ENCODE measurements around the gene HDAC7. TPM values are rescaled to one million over a fixed set of nuclear protein-coding genes. Genes with fewer than 3 reads are reported as not detected.

The HDAC7 gene
- total and polyA plus RNA-seq, 7 donors: 11.0 to 27.8 (median 22.2) TPM

- Histone ChIP-seq H3K4me1 (peaks cover 8% of the 10 kb centered on the region), H3K27me3 (ENCODE audit: insufficient read depth in 3 of 3, low read length in 2 of 3) (no peaks in the 10 kb centered on the region), H3K27ac (no peak overlapping the region), H3K9me3 (no peaks in the 10 kb centered on the region), H3K4me3 (no peak overlapping the region), H3K36me3 (ENCODE audit: insufficient read depth in 1 of 2, low read depth in 1 of 2) (peaks cover 0 to 3% of the 10 kb centered on the region in 2 donors)
- intact Hi-C loops (cut with DNase I): no loop called here
- TF ChIP-seq CTCF (IDR thresholded peaks at IDR 0.05): no peak
- ATAC-seq (no peak), DNase-seq (no peak)
- 89 to 92% (median 90%) methylated on average over 14 of the region's 14 CpGs for WGBS, 3 donors
Measured at GRCh38 chr12:47747596-47748506, 71.9 kb downstream of the HDAC7 start.

DNA sequence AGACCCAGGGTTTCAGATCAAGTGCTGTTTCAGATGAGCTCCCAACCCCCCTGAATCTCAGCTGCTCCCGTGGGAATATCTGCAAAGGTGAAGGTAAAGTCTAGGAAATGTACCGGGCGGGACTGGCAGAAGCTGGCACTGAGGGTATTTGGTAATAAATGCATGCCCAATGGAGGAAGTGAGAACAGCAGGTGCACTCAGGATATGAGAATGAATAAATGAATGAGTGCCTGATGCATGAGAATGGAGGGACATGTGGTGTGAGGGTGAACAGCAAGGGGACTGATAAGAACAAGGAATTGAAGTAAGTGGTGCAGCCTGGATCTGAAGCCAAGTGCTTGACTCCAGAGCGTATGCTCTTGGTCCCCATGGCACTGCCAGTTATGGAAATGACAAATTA is 72.6 kb downstream of the HDAC7 start:
- no peak overlapping the region for H3K4me3 ChIP-seq
- 86 to 93% (median 90%) methylated on average over 4 of the region's 4 CpGs for WGBS, 3 donors
- ATAC-seq: no peak
- no peaks in the 10 kb centered on the region for H3K27me3 ChIP-seq (ENCODE audit: insufficient read depth in 3 of 3, low read length in 2 of 3)
- H3K27ac ChIP-seq: no peak overlapping the region
- intact Hi-C loops (cut with DNase I): no loop called here
- peaks cover 1% of the 10 kb centered on the region for H3K4me1 ChIP-seq
- H3K36me3 ChIP-seq (ENCODE audit: insufficient read depth in 1 of 2, low read depth in 1 of 2): peaks cover 0 to 3% of the 10 kb centered on the region in 2 donors
- H3K9me3 ChIP-seq: no peaks in the 10 kb centered on the region
- no peak for DNase-seq
- no peak for TF ChIP-seq CTCF (IDR thresholded peaks at IDR 0.05)

- TF ChIP-seq CTCF (IDR thresholded peaks at IDR 0.05): no peak
- ATAC-seq: no peak
- intact Hi-C loops (cut with DNase I): no loop called here
- Histone ChIP-seq H3K27ac (no peak overlapping the region), H3K9me3 (no peaks in the 10 kb centered on the region), H3K27me3 (ENCODE audit: insufficient read depth in 3 of 3, low read length in 2 of 3) (no peaks in the 10 kb centered on the region), H3K4me1 (no peaks in the 10 kb centered on the region), H3K4me3 (no peak overlapping the region), H3K36me3 (ENCODE audit: insufficient read depth in 1 of 2, low read depth in 1 of 2) (peaks cover 0 to 3% of the 10 kb centered on the region in 2 donors)
- DNase-seq: no peak
- WGBS, 3 donors: 86 to 89% (median 88%) methylated on average over 7 of the region's 7 CpGs
Measured at GRCh38 chr12:47746523-47746922, 73.2 kb downstream of the HDAC7 start.

DNA sequence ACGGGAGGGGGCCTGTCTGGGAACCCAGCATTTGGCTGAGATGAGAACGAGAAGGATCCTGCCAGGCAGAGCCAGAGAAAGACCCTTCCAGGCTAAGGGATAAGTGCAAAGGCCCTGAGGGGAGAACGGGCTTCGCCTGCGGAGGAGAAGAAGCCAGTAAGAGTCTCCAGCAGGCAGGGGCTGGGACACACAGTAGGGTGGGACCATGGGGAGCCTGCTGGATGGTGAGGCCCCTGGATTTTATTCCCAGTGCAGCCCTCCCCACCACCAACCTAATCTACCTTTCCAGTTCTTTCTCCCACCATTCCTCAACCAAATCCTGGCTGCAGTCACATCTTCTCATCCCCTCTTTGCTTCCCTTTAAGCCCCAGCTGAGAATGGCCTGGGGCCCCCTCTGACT is 73.6 kb downstream of the HDAC7 start:
- H3K27ac ChIP-seq: no peak overlapping the region
- no peaks in the 10 kb centered on the region for H3K4me1 ChIP-seq
- no peak for ATAC-seq
- no peak for DNase-seq
- 92 to 97% (median 96%) methylated on average over 4 to 5 of the region's 5 CpGs for WGBS, 3 donors
- no peak overlapping the region for H3K4me3 ChIP-seq
- no peaks in the 10 kb centered on the region for H3K27me3 ChIP-seq (ENCODE audit: insufficient read depth in 3 of 3, low read length in 2 of 3)
- H3K36me3 ChIP-seq (ENCODE audit: insufficient read depth in 1 of 2, low read depth in 1 of 2): peaks cover 0 to 3% of the 10 kb centered on the region in 2 donors
- no peaks in the 10 kb centered on the region for H3K9me3 ChIP-seq
- intact Hi-C loops (cut with DNase I): no loop called here
- no peak for TF ChIP-seq CTCF (IDR thresholded peaks at IDR 0.05)
